Vagina (tissue), 2 donors: ENCODE measurements around the gene C16orf95.

Source experiments
- CTCF ChIP-seq, 3 experiments: fragments of 450-650 bp in 2 of 3; fragments of 200-600 bp in 1 of 3; sonication (generic) in 1 of 3; IDR thresholded peaks; one replicate each; pipeline ENCODE4 v1.5.1; 2017 to 2019; ENCODE audit warnings: antibody characterized with exemption in 3 of 3, mild to moderate bottlenecking in 2 of 3, moderate library complexity in 2 of 3
- POLR2A ChIP-seq, 2 donors: fragments of 450-650 bp; IDR thresholded peaks; one replicate each; pipeline ENCODE4 v1.6.1; 2017; ENCODE audit warnings: antibody characterized with exemption in 2 of 2, mild to moderate bottlenecking in 2 of 2, moderate library complexity in 2 of 2

- no peak for TF ChIP-seq CTCF (IDR thresholded peaks at IDR 0.05)
- no peak for TF ChIP-seq POLR2A (IDR thresholded peaks at IDR 0.05)
Observed at GRCh38 chr16:87322833-87323726, 5.9 kb upstream of the C16orf95 start.
